Panc1 (cell line): ENCODE results near the gene LINC01488. TPM values are rescaled to one million over a fixed set of nuclear protein-coding genes. Genes with fewer than 3 reads are reported as not detected.

Experiments
- ATAC-seq: fragments of 200-7000 bp; cut with Tn5 transposase; 2 replicates; pipeline ENCODE4 v1.9.1; 2020; ENCODE audit warnings: mild to moderate bottlenecking, moderate library complexity
- BruUV-seq: library from RNA; stranded (reverse); fragments of 400-500 nt; replicated peaks from 2 replicates; lab custom pipeline; 2021; lab: Mats Ljungman, UMichigan
- CTCF ChIA-PET: fragments of 300-600 bp; sonication (Branson Sonifier 250); formaldehyde crosslinking; loops from one replicate; lab custom pipeline; 2022; ENCODE audit warnings: antibody characterized with exemption; lab: Charles Lee
- POLR2A ChIA-PET: fragments of 300-600 bp; sonication (Branson Sonifier 250); formaldehyde crosslinking; loops from one replicate; lab custom pipeline; 2022; ENCODE audit warnings: antibody characterized with exemption; lab: Charles Lee
- DNase-seq: peaks from one replicate; pipeline ENCODE4 v3.0.0-alpha.2; 2010; ENCODE audit warnings: low read depth, low spot score
- H3K27ac ChIP-seq: 2 replicates; pipeline ENCODE4 v1.5.1; 2011; ENCODE audit warnings: mild to moderate bottlenecking, low read length, inconsistent platforms
- H3K27me3 ChIP-seq: fragments of 200-500 bp; sonication (Bioruptor generic); 2 replicates; pipeline ENCODE4 v1.6.0; 2014; ENCODE audit warnings: low read length, inconsistent platforms; ENCODE audit not compliant: control insufficient read depth, insufficient read depth
- H3K36me3 ChIP-seq: fragments of 200-500 bp; sonication (Bioruptor generic); 2 replicates; pipeline ENCODE4 v1.5.1; 2014; ENCODE audit warnings: inconsistent platforms, mild to moderate bottlenecking, low read length, moderate library complexity; ENCODE audit not compliant: control insufficient read depth, insufficient read depth
- H3K4me1 ChIP-seq: 2 replicates; pipeline ENCODE4 v1.5.1; 2011; ENCODE audit warnings: inconsistent platforms, mild to moderate bottlenecking, low read length, moderate library complexity; ENCODE audit not compliant: control insufficient read depth, insufficient read depth
- H3K4me3 ChIP-seq, 2 experiments: 2 replicates each; pipeline ENCODE4 v1.5.1; 2011 to 2012; ENCODE audit warnings: low read depth in 2 of 2, low read length in 2 of 2, mild to moderate bottlenecking in 2 of 2, inconsistent platforms in 1 of 2, moderate library complexity in 1 of 2
- H3K9me3 ChIP-seq: fragments of 200-500 bp; sonication (Bioruptor generic); 2 replicates; pipeline ENCODE4 v1.5.1; 2014; ENCODE audit warnings: low read depth, mild to moderate bottlenecking, inconsistent platforms, low read length, moderate library complexity; ENCODE audit not compliant: control insufficient read depth, insufficient read depth
- POLR2AphosphoS5 ChIP-seq: IDR thresholded peaks from 2 replicates; pipeline ENCODE4 v1.6.1; 2012; ENCODE audit warnings: mild to moderate bottlenecking, low read depth, low read length, moderate library complexity
- SIN3A ChIP-seq: IDR thresholded peaks from 2 replicates; pipeline ENCODE4 v1.6.1; 2012; ENCODE audit warnings: low read depth, mild to moderate bottlenecking, low read length, moderate library complexity, borderline replicate concordance; ENCODE audit not compliant: insufficient read depth
- TCF7L2 ChIP-seq: IDR thresholded peaks from 2 replicates; pipeline ENCODE4 v1.6.1; 2011; ENCODE audit warnings: mild to moderate bottlenecking, low read depth, low read length, inconsistent platforms
- in situ Hi-C: cut with HindIII; loops from 2 replicates; pipeline ENCODE4 v1.10.0; 2016; ENCODE audit warnings: low sequenced_read_pairs, low pct_unique_long_range_greater_than_20kb
- intact Hi-C: fragments of 100-400 bp; cut with micrococcal nuclease; formaldehyde crosslinking; loops from one replicate; pipeline ENCODE4 v1.10.0; 2022; ENCODE audit not compliant: unreplicated experiment
- total RNA-seq: library from RNA; stranded (reverse); gene quantifications from one replicate; pipeline ENCODE4 v1.2.1, GENCODE V29; 2021; ENCODE audit not compliant: unreplicated experiment
- TF ChIP-seq, protein P1 (sequence below), 2 experiments: IDR thresholded peaks; 2 replicates each; pipeline ENCODE4 v1.6.1; 2011 to 2012; ENCODE audit warnings: low read depth in 2 of 2, control low read depth in 1 of 2, low read length in 1 of 2, mild to moderate bottlenecking in 1 of 2, moderate library complexity in 1 of 2; ENCODE audit not compliant: insufficient read depth in 1 of 2
- TF ChIP-seq, protein P2 (sequence below): fragments of 450-650 bp; IDR thresholded peaks from 2 replicates; pipeline ENCODE4 v1.5.1; 2017; ENCODE audit warnings: mild to moderate bottlenecking

Gene LINC01488
- total RNA-seq, 1 experiment from 2014 or later = not detected

DNA sequence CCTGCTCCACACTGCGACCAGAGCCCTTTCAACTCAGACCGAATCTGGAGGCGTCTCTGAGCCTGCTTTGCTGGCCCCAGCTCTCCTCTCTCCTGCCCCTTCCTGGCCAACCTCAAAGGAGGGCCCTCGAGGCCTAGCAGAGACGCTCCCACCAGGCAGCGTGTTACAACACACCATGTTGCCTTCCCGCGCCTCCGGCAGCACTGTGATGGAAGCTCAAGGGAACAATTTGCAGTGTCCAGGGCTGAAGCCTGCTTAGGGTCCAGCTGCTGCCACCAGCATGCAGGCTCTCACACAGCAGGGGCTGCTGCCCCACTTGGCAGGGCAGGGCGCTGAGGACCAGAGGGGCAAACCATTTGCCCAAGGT lies 18.4 kb downstream of the LINC01488 start:
- Histone ChIP-seq H3K27me3 (no peaks in the 10 kb centered on the region), H3K36me3 (no peaks in the 10 kb centered on the region), H3K4me3 (no peak overlapping the region), H3K9me3 (no peaks in the 10 kb centered on the region), H3K27ac (no peak overlapping the region), H3K4me1 (peaks cover 45% of the 10 kb centered on the region)
- POLR2A ChIA-PET = interaction anchor here (0.5 kb wide), 1 partner anchor 28 kb away, joined by 3 read pairs; no protein-coding TSS in a partner anchor
- no TSS peak for BruUV-seq
- DNase-seq (no peak), ATAC-seq (peak; percentile 15)
- intact Hi-C loops = loop anchor here (10.0 kb wide), 1 partner anchor 205 kb away; the partner anchor contains the start of gene MYEOV
- in situ Hi-C loops = loop anchor here (10.0 kb wide), 1 partner anchor 95 kb away; no protein-coding TSS in a partner anchor
- CTCF ChIA-PET = interaction anchor here (0.6 kb wide), 1 partner anchor 310 kb away, joined by 3 read pairs; no protein-coding TSS in a partner anchor
- TF ChIP-seq, protein P1, sequence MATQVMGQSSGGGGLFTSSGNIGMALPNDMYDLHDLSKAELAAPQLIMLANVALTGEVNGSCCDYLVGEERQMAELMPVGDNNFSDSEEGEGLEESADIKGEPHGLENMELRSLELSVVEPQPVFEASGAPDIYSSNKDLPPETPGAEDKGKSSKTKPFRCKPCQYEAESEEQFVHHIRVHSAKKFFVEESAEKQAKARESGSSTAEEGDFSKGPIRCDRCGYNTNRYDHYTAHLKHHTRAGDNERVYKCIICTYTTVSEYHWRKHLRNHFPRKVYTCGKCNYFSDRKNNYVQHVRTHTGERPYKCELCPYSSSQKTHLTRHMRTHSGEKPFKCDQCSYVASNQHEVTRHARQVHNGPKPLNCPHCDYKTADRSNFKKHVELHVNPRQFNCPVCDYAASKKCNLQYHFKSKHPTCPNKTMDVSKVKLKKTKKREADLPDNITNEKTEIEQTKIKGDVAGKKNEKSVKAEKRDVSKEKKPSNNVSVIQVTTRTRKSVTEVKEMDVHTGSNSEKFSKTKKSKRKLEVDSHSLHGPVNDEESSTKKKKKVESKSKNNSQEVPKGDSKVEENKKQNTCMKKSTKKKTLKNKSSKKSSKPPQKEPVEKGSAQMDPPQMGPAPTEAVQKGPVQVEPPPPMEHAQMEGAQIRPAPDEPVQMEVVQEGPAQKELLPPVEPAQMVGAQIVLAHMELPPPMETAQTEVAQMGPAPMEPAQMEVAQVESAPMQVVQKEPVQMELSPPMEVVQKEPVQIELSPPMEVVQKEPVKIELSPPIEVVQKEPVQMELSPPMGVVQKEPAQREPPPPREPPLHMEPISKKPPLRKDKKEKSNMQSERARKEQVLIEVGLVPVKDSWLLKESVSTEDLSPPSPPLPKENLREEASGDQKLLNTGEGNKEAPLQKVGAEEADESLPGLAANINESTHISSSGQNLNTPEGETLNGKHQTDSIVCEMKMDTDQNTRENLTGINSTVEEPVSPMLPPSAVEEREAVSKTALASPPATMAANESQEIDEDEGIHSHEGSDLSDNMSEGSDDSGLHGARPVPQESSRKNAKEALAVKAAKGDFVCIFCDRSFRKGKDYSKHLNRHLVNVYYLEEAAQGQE (IDR thresholded peaks at IDR 0.05; ENCODE audit: insufficient read depth in 1 of 2, low read depth in 2 of 2, low read length in 1 of 2) = no peak
- TF ChIP-seq SIN3A = no peak
- TF ChIP-seq, protein P2, sequence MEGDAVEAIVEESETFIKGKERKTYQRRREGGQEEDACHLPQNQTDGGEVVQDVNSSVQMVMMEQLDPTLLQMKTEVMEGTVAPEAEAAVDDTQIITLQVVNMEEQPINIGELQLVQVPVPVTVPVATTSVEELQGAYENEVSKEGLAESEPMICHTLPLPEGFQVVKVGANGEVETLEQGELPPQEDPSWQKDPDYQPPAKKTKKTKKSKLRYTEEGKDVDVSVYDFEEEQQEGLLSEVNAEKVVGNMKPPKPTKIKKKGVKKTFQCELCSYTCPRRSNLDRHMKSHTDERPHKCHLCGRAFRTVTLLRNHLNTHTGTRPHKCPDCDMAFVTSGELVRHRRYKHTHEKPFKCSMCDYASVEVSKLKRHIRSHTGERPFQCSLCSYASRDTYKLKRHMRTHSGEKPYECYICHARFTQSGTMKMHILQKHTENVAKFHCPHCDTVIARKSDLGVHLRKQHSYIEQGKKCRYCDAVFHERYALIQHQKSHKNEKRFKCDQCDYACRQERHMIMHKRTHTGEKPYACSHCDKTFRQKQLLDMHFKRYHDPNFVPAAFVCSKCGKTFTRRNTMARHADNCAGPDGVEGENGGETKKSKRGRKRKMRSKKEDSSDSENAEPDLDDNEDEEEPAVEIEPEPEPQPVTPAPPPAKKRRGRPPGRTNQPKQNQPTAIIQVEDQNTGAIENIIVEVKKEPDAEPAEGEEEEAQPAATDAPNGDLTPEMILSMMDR = no peak
- no peak for TF ChIP-seq POLR2AphosphoS5
- TF ChIP-seq TCF7L2 = no peak

DNA sequence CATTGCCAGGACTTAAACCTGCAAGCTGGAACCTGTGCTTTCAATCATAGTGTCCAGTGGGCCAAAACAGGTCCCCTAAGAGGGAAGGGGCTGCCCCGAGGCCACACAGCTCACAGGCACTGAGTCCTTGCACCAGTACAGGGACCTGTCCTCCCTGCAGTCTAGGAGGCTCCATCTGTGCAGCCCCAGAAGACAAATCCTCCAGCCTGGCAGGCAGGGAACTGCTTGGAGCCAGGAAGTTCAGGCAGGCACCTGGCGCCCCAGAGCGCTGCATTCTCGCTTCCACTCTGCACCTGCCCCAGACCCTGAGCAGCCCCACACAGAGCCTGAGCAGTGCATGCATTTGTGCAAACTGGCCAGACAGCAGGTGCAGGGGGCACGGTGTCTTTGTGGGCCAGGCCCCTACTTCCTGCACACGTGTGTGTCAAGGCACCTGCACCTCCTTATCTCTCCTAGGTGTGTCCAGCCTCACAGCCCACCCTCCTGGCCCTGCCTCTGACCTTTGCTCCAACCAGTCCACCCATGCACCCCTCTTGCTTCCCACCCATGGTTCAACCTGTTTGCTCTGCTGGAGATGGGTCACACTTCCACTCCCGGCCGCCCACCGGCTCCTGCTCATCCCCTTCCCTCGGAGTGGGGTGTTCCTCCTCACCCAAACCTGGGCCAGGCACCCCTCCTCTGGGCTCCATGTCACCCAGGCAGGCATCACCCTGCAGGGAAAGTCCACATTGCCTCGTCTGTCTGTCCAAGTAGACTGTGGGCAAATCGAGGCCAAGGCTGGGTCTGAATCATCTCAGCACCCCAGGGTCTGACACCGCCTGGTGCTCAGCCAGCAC lies 19.0 kb downstream of the LINC01488 start:
- POLR2A ChIA-PET = no interaction called here
- intact Hi-C loops (no loop called here), in situ Hi-C loops (loop anchor here (10.0 kb wide), 1 partner anchor 96 kb away; no protein-coding TSS in a partner anchor)
- no peaks in the 10 kb centered on the region for H3K27me3 ChIP-seq
- no peaks in the 10 kb centered on the region for H3K36me3 ChIP-seq
- ATAC-seq (peak; percentile 3), DNase-seq (no peak)
- CTCF ChIA-PET = no interaction called here
- H3K4me1 ChIP-seq = peaks cover 44% of the 10 kb centered on the region
- TF ChIP-seq, protein P2 = no peak
- no peak for TF ChIP-seq TCF7L2
- TF ChIP-seq SIN3A = no peak
- no peak for TF ChIP-seq POLR2AphosphoS5
- TF ChIP-seq, protein P1 (IDR thresholded peaks at IDR 0.05; ENCODE audit: insufficient read depth in 1 of 2, low read depth in 2 of 2, low read length in 1 of 2) = no peak
- no TSS peak for BruUV-seq
- no peak overlapping the region for H3K27ac ChIP-seq
- H3K9me3 ChIP-seq = no peaks in the 10 kb centered on the region
- no peak overlapping the region for H3K4me3 ChIP-seq
